ENCODE data around the gene BCAP31.

DNA sequence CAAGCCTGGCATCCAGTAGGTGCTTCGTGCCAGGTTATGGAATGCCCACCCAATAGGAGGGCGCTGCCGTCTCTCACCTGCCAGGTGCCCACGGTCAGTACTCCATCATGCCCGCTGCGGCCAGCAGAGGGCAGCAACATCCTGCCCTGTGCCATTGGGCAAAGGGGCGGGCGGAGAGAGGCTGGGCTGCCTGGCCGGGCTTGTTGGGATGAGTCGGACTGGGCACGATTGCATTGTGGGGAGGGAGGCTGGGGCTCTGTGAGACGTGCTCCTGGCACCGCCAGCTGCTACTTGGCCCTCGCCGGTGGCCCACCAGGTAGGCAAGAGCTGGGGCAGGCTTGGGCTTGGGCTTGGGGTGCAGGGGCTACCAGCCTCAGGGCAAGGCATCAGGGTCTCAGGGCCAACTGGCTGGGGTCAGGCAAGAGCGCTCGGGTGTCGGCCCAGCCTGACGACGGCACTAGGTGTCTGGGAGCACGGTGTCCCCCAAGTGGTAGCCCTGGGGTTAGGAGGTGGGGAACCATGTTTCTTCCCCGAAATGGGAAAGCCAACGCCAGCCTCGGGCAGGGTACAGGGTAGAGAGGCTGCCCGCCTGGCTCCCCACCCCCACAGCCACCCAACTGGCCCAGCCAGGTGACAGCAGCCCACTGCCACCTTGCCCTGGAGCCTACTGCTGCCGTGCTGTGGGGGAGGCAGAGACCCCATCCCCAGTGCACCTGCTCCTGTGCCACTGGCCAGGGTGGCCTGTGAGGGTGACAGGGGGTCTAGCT is 40.0 kb upstream of the BCAP31 start, which contains the start of gene PLXNB3:
- TF ChIP-seq YY1 (IDR thresholded peaks at IDR 0.05; ENCODE audit: insufficient read depth, insufficient read length) = no peak
- TF ChIP-seq ZNF274 (IDR thresholded peaks at IDR 0.05; ENCODE audit: low read depth, low read length) = no peak
- no peak for TF ChIP-seq SUZ12 (IDR thresholded peaks at IDR 0.05; ENCODE audit: extremely low read depth, insufficient read depth, insufficient read length)
